ENCODE measurements around the gene SURF1.

- TF ChIP-seq CTCF (conservative IDR thresholded peaks at IDR 0.05) (no peak), EZH2 (IDR thresholded peaks at IDR 0.05; ENCODE audit: low read depth) (no peak)
These were observed 16.0 kb downstream of the SURF1 start for GRCh38 chr9:133340256-133340655.

Data from PC-9 (cell line).